ENCODE data around the gene GBF1. TPM values are rescaled to one million over a fixed set of nuclear protein-coding genes. Genes with fewer than 3 reads are reported as not detected.

Gene GBF1
- total RNA-seq, 4 donors from 2014 or later = 31.4 to 64.2 (median 58.7) TPM

GRCh38 chr10:102283488-102283887, 38.2 kb downstream of the GBF1 start:
- TF ChIP-seq POLR2A (IDR thresholded peaks at IDR 0.05) (no peak), CTCF (IDR thresholded peaks at IDR 0.05 in 4 of 5, conservative IDR thresholded peaks at IDR 0.05 in 1 of 5) (no peak)

GRCh38 chr10:102283890-102284289, 38.6 kb downstream of the GBF1 start:
- intact Hi-C loops (cut with DNase I; ENCODE audit: low total_unique reads) = loop anchor here (5.0 kb wide), 1 partner anchor 43 kb away; no protein-coding TSS in a partner anchor

More at GRCh38 chr10:102283488-102283887, 38.2 kb downstream of the GBF1 start:
- no peaks in the 10 kb centered on the region for H3K36me3 ChIP-seq
- peak overlapping the region; percentile 85 to 94 (median 88) for H3K27ac ChIP-seq
- H3K4me3 ChIP-seq = no peak overlapping the region
- intact Hi-C loops (cut with DNase I; ENCODE audit: low total_unique reads) = loop anchor here (5.0 kb wide), 1 partner anchor 44 kb away; no protein-coding TSS in a partner anchor
- H3K4me1 ChIP-seq = peaks cover 70 to 82% of the 10 kb centered on the region in 2 donors
- no peaks in the 10 kb centered on the region for H3K9me3 ChIP-seq
- H3K27me3 ChIP-seq = no peaks in the 10 kb centered on the region
- ATAC-seq (no peak), DNase-seq (no peak)
- in situ Hi-C loops (cut with MboI; ENCODE audit: low sequenced_read_pairs in 4 of 4) = no loop called here

GRCh38 chr10:102284531-102284930, 39.2 kb downstream of the GBF1 start:
- Histone ChIP-seq H3K4me1 (peaks cover 65 to 78% of the 10 kb centered on the region in 2 donors), H3K9me3 (no peaks in the 10 kb centered on the region), H3K36me3 (no peaks in the 10 kb centered on the region), H3K4me3 (no peak overlapping the region), H3K27ac (peak overlapping the region; percentile 23 to 94 (median 87)), H3K27me3 (no peaks in the 10 kb centered on the region)
- DNase-seq (no peak), ATAC-seq (no peak)
- TF ChIP-seq CTCF (IDR thresholded peaks at IDR 0.05 in 4 of 5, conservative IDR thresholded peaks at IDR 0.05 in 1 of 5) (no peak), POLR2A (IDR thresholded peaks at IDR 0.05) (no peak)
- in situ Hi-C loops (cut with MboI; ENCODE audit: low sequenced_read_pairs in 4 of 4) (no loop called here), intact Hi-C loops (cut with DNase I; ENCODE audit: low total_unique reads) (loop anchor here (5.0 kb wide), 1 partner anchor 43 kb away; no protein-coding TSS in a partner anchor)

More at GRCh38 chr10:102283890-102284289, 38.6 kb downstream of the GBF1 start:
- no peak for ATAC-seq
- in situ Hi-C loops (cut with MboI; ENCODE audit: low sequenced_read_pairs in 4 of 4) = no loop called here
- TF ChIP-seq CTCF (IDR thresholded peaks at IDR 0.05 in 4 of 5, conservative IDR thresholded peaks at IDR 0.05 in 1 of 5) (no peak), POLR2A (IDR thresholded peaks at IDR 0.05) (no peak)
- H3K27me3 ChIP-seq = no peaks in the 10 kb centered on the region
- no peaks in the 10 kb centered on the region for H3K36me3 ChIP-seq
- H3K4me1 ChIP-seq = peaks cover 70 to 80% of the 10 kb centered on the region in 2 donors
- no peak overlapping the region for H3K4me3 ChIP-seq
- H3K27ac ChIP-seq = peak overlapping the region; percentile 23 to 94 (median 87)
- H3K9me3 ChIP-seq = no peaks in the 10 kb centered on the region
- DNase-seq = no peak

GRCh38 chr10:102285133-102285532, 39.8 kb downstream of the GBF1 start:
- no peak for ATAC-seq
- Histone ChIP-seq H3K36me3 (no peaks in the 10 kb centered on the region), H3K4me1 (peaks cover 64 to 72% of the 10 kb centered on the region in 2 donors), H3K27me3 (no peaks in the 10 kb centered on the region), H3K4me3 (no peak overlapping the region), H3K27ac (peak overlapping the region; percentile 23 to 89 (median 57)), H3K9me3 (no peaks in the 10 kb centered on the region)
- in situ Hi-C loops (cut with MboI; ENCODE audit: low sequenced_read_pairs in 4 of 4) (no loop called here), intact Hi-C loops (cut with DNase I; ENCODE audit: low total_unique reads) (no loop called here)
- TF ChIP-seq CTCF (IDR thresholded peaks at IDR 0.05 in 4 of 5, conservative IDR thresholded peaks at IDR 0.05 in 1 of 5) = no peak
- no peak for TF ChIP-seq POLR2A (IDR thresholded peaks at IDR 0.05)
- no peak for DNase-seq

- no peaks in the 10 kb centered on the region for H3K27me3 ChIP-seq
- intact Hi-C loops (cut with DNase I; ENCODE audit: low total_unique reads) = no loop called here
These were observed 40.9 kb downstream of the GBF1 start for GRCh38 chr10:102286216-102286615.

More at GRCh38 chr10:102286216-102286615, 40.9 kb downstream of the GBF1 start:
- H3K36me3 ChIP-seq = no peaks in the 10 kb centered on the region
- no peak overlapping the region for H3K4me3 ChIP-seq
- no peaks in the 10 kb centered on the region for H3K9me3 ChIP-seq
- peaks cover 70 to 72% of the 10 kb centered on the region in 2 donors for H3K4me1 ChIP-seq
- TF ChIP-seq POLR2A (IDR thresholded peaks at IDR 0.05) (no peak), CTCF (IDR thresholded peaks at IDR 0.05 in 4 of 5, conservative IDR thresholded peaks at IDR 0.05 in 1 of 5) (no peak)
- no peak for ATAC-seq
- in situ Hi-C loops (cut with MboI; ENCODE audit: low sequenced_read_pairs in 4 of 4) = no loop called here
- H3K27ac ChIP-seq = peak overlapping the region; percentile 23 to 89 (median 57)
- no peak for DNase-seq

All from gastrocnemius medialis (tissue), 4 donors.